ENCODE results near the gene NADSYN1.

GRCh38 chr11:71410363-71410966, 42.5 kb upstream of the NADSYN1 start:
- no peak for TF ChIP-seq EZH2 (IDR thresholded peaks at IDR 0.05; ENCODE audit: insufficient read depth, poor library complexity, severe bottlenecking)
- TF ChIP-seq EZH2phosphoT487 (IDR thresholded peaks at IDR 0.05; ENCODE audit: insufficient read depth, low read depth): no peak
